Endothelial cell (in vitro differentiated cells): ENCODE data around the gene FLOT2. TPM values are rescaled to one million over a fixed set of nuclear protein-coding genes. Genes with fewer than 3 reads are reported as not detected.
"Not testable (repeated sequence)": the region's sequence is repeated elsewhere in the genome, so short reads cannot be mapped to it uniquely, and the experiment has no call there.

ENCODE experiments used
- DNase-seq: peaks from one replicate; pipeline ENCODE4 v3.0.0; 2021; ENCODE audit warnings: low spot score
- H3K27ac Mint-ChIP-seq: one replicate; pipeline ENCODE4 v1.8.0; 2021; ENCODE audit warnings: mixed read lengths, inconsistent platforms; ENCODE audit not compliant: unreplicated experiment
- H3K27me3 Mint-ChIP-seq: one replicate; pipeline ENCODE4 v1.8.0; 2021; ENCODE audit warnings: mild to moderate bottlenecking, moderate library complexity, mixed read lengths, inconsistent platforms; ENCODE audit not compliant: unreplicated experiment
- H3K36me3 Mint-ChIP-seq: one replicate; pipeline ENCODE4 v1.8.0; 2021; ENCODE audit warnings: mild to moderate bottlenecking, low read depth, mixed read lengths, inconsistent platforms; ENCODE audit not compliant: unreplicated experiment
- H3K4me1 Mint-ChIP-seq: one replicate; pipeline ENCODE4 v1.8.0; 2021; ENCODE audit warnings: mild to moderate bottlenecking, mixed read lengths, inconsistent platforms; ENCODE audit not compliant: unreplicated experiment
- H3K4me3 Mint-ChIP-seq: one replicate; pipeline ENCODE4 v1.8.0; 2021; ENCODE audit warnings: mild to moderate bottlenecking, mixed read lengths, inconsistent platforms; ENCODE audit not compliant: unreplicated experiment
- H3K9me3 Mint-ChIP-seq: one replicate; pipeline ENCODE4 v1.8.0; 2021; ENCODE audit warnings: mixed read lengths, inconsistent platforms; ENCODE audit not compliant: unreplicated experiment
- CTCF ChIP-seq: fragments of 200-600 bp; sonication (generic); IDR thresholded peaks from one replicate; pipeline ENCODE4 v1.5.0; 2021; ENCODE audit warnings: antibody characterized with exemption; ENCODE audit not compliant: unreplicated experiment
- total RNA-seq: library from RNA; stranded (reverse); fragmentation: NEBNext Ultra II Directional; extraction: Animal tissue kit (Norgen Biotek cat#: 25700); gene quantifications from one replicate; pipeline ENCODE4 v1.2.1, GENCODE V29; 2021; ENCODE audit not compliant: unreplicated experiment

The FLOT2 gene
- total RNA-seq, 1 donor from 2014 or later, result 156 TPM

GRCh38 chr17:28879886-28880571 is 17.5 kb downstream of the FLOT2 start:
- Mint-ChIP-seq H3K27me3 (peaks cover 6% of the 10 kb centered on the region), H3K36me3 (peaks cover 42% of the 10 kb centered on the region), H3K9me3 (no peaks in the 10 kb centered on the region), H3K4me1 (peaks cover 3% of the 10 kb centered on the region), H3K4me3 (no peak overlapping the region), H3K27ac (peak overlapping the region; percentile 13)
- no peak for DNase-seq
- no peak for TF ChIP-seq CTCF

GRCh38 chr17:28878981-28879380 is 18.6 kb downstream of the FLOT2 start:
- TF ChIP-seq CTCF, result peak; percentile 21
- no peaks in the 10 kb centered on the region for H3K4me1 Mint-ChIP-seq
- peaks cover 39% of the 10 kb centered on the region for H3K36me3 Mint-ChIP-seq

GRCh38 chr17:28878158-28878910 is 19.2 kb downstream of the FLOT2 start:
- no peak overlapping the region for H3K4me3 Mint-ChIP-seq
- no peak for DNase-seq
- H3K4me1 Mint-ChIP-seq, result no peaks in the 10 kb centered on the region
- H3K27me3 Mint-ChIP-seq, result peaks cover 1% of the 10 kb centered on the region
- peaks cover 37% of the 10 kb centered on the region for H3K36me3 Mint-ChIP-seq
- H3K27ac Mint-ChIP-seq, result no peak overlapping the region
- no peaks in the 10 kb centered on the region for H3K9me3 Mint-ChIP-seq
- no peak for TF ChIP-seq CTCF

More at GRCh38 chr17:28878981-28879380, 18.6 kb downstream of the FLOT2 start:
- Mint-ChIP-seq H3K9me3 (no peaks in the 10 kb centered on the region), H3K27ac (no peak overlapping the region), H3K27me3 (peaks cover 1% of the 10 kb centered on the region), H3K4me3 (peak overlapping the region; percentile 65)
- peak; percentile 41 for DNase-seq

- not testable (repeated sequence) for H3K9me3 Mint-ChIP-seq, DNase-seq, H3K27ac Mint-ChIP-seq, H3K4me1 Mint-ChIP-seq, H3K4me3 Mint-ChIP-seq, H3K27me3 Mint-ChIP-seq
- H3K36me3 Mint-ChIP-seq, result peaks cover 26% of the 10 kb centered on the region
Observed at GRCh38 chr17:28877150-28877711, 20.3 kb downstream of the FLOT2 start.

GRCh38 chr17:28875848-28876550 is 21.5 kb downstream of the FLOT2 start:
- Mint-ChIP-seq H3K27me3 (peaks cover 1% of the 10 kb centered on the region), H3K27ac (no peak overlapping the region), H3K4me1 (peaks cover 4% of the 10 kb centered on the region), H3K4me3 (no peak overlapping the region), H3K36me3 (peaks cover 14% of the 10 kb centered on the region), H3K9me3 (no peaks in the 10 kb centered on the region)
- DNase-seq, result no peak
- no peak for TF ChIP-seq CTCF
